Activated naive CD8-positive, alpha-beta T cell treated with anti-CD3 and anti-CD28 coated beads, Interleukin-2, amount 50 U/mL, for 24 hours (primary cell): ENCODE data around the gene RASA2.
"Not testable (repeated sequence)": the region's sequence is repeated elsewhere in the genome, so short reads cannot be mapped to it uniquely, and the experiment has no call there.

Experiments
- ATAC-seq: fragments of 150-1000 bp; cut with Tn5 transposase; one replicate; pipeline ENCODE4 v1.10.0; 2021
- DNase-seq: peaks from one replicate; pipeline ENCODE4 v3.0.0; 2021
- H3K27ac Mint-ChIP-seq: one replicate; pipeline ENCODE4 v1.8.0; 2021; ENCODE audit warnings: mild to moderate bottlenecking, mixed read lengths
- H3K27me3 Mint-ChIP-seq: one replicate; pipeline ENCODE4 v1.8.0; 2021; ENCODE audit warnings: mixed read lengths
- H3K36me3 Mint-ChIP-seq: one replicate; pipeline ENCODE4 v1.8.0; 2021; ENCODE audit warnings: low read depth, mixed read lengths
- H3K4me1 Mint-ChIP-seq: one replicate; pipeline ENCODE4 v1.8.0; 2021; ENCODE audit warnings: mixed read lengths
- H3K4me3 Mint-ChIP-seq: one replicate; pipeline ENCODE4 v1.8.0; 2021; ENCODE audit warnings: mild to moderate bottlenecking, moderate library complexity, mixed read lengths
- H3K9me3 Mint-ChIP-seq: one replicate; pipeline ENCODE4 v1.8.0; 2021; ENCODE audit warnings: mixed read lengths

The RASA2 gene

DNA sequence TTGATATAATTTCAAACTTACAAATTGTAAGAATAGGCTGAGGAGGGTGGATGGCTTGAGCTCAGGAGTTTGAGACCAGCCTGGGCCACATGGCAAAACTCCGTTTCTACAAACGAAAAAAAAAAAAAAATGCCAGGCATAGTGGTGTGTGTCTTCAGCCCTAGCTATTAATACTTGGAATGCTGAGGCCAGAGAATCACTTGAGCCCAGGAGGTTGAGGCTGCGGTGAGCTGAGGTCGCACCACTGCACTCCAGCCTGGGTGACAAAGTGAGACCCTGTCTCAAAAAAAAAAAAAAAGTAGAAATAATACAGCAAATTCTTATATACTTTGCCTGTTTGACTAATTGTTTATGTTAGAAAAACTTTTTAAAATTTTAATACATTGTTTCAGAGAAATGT, 10.8 kb downstream of the RASA2 start:
- Mint-ChIP-seq H3K36me3 (peaks cover 31% of the 10 kb centered on the region), H3K27ac (peak overlapping the region; percentile 91), H3K4me1 (peaks cover 48% of the 10 kb centered on the region)
- ATAC-seq, H3K27me3 Mint-ChIP-seq, H3K9me3 Mint-ChIP-seq, DNase-seq, H3K4me3 Mint-ChIP-seq: not testable (repeated sequence)

DNA sequence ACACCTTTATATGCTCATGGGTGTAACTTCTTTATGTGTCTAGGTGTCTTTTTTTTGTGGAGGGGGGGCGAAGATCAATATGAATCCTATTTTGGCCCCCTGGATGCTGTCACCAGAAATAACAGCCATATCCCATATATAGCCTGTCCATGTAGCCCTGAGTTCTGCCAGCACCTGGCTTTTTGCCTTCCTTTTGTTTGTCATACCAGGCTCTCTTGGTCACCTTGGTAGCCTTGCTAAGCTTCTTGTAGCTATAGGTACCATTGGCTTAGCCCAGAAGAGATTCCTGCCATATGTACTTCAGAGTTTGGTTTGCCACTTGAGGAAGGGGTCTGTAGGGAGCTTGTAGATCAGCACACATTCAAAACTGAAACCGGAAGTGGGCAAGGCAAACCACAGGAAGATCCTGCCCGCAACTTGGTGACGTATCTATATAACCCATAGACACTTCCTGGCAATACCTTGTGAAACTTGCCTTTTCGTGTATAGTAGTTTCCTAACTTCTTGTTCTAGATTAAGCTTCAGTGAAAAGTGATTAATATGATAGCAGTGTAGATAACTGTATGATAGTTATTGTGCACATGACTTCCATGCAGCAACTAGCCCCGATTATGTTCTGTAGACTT, 11.9 kb downstream of the RASA2 start:
- Mint-ChIP-seq H3K9me3 (peaks cover 4% of the 10 kb centered on the region), H3K36me3 (peaks cover 31% of the 10 kb centered on the region), H3K4me3 (peak overlapping the region; percentile 67), H3K4me1 (peaks cover 37% of the 10 kb centered on the region), H3K27me3 (no peaks in the 10 kb centered on the region), H3K27ac (peak overlapping the region; percentile 91)
- ATAC-seq (peak; percentile 90), DNase-seq (peak; percentile 83)

DNA sequence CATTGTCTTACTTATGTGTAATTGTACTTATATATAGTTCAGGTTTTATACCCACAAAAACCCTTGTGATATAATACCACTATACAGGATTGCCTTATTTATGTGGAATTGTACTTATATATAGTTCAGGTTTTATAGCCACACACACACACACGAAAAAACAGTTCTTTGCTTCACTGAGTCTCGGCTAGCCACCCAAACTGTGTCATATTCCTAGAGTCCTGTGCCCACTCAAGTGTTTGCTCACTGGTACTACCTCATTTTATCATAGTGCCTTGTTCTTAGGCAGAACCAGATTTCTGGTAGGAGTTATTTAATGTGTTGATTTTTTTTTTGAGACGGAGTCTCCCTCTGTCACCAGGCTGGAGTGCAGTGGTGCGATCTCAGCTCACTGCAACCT, 12.5 kb downstream of the RASA2 start:
- peak overlapping the region; percentile 67 for H3K4me3 Mint-ChIP-seq
- no peaks in the 10 kb centered on the region for H3K27me3 Mint-ChIP-seq
- H3K36me3 Mint-ChIP-seq: peaks cover 31% of the 10 kb centered on the region
- no peak for DNase-seq
- peaks cover 32% of the 10 kb centered on the region for H3K4me1 Mint-ChIP-seq
- peak; percentile 27 for ATAC-seq
- H3K9me3 Mint-ChIP-seq: peaks cover 4% of the 10 kb centered on the region
- H3K27ac Mint-ChIP-seq: peak overlapping the region; percentile 91

DNA sequence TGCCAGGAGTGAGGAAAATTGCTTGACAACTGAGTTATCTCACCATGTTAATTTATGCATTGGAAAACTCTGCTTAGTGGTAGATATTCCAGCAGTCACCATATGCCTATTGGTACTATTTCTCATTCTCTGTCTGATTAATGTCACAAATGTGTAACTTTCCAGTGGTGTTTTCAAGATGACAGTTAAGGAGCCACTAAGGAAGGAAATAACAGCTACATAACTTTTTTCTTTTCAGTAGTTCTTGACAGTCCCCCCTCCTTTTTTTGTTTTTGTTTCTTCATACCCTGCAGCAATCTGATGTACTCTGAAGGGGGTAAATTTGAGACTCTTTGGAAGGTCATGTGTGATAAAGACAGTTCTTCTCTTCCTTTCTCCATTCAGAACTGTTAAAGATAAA, 13.1 kb downstream of the RASA2 start:
- DNase-seq (no peak), ATAC-seq (peak; percentile 55)
- Mint-ChIP-seq H3K27ac (peak overlapping the region; percentile 91), H3K9me3 (peaks cover 4% of the 10 kb centered on the region), H3K27me3 (no peaks in the 10 kb centered on the region), H3K36me3 (peaks cover 26% of the 10 kb centered on the region), H3K4me3 (peak overlapping the region; percentile 67), H3K4me1 (peaks cover 25% of the 10 kb centered on the region)

DNA sequence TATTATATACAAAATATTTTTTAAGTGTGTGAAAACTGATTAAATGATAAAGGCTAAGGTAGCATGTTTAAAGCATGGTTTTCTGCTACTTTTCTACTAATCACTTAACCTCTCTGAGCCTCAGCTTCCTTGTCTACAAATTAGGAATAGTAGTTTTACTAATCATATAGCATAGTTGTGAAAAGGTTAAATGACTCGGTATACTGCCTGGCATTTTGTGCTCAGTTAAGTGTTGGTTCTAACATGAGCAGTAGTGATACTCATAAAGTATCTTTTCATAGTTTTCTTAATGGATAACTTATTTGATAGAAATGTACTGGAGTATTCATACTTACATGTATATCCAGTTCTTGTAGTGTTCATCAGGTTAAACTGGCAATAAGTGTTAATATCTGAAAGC, 13.6 kb downstream of the RASA2 start:
- H3K36me3 Mint-ChIP-seq: peaks cover 24% of the 10 kb centered on the region
- peak overlapping the region; percentile 67 for H3K4me3 Mint-ChIP-seq
- H3K27me3 Mint-ChIP-seq: no peaks in the 10 kb centered on the region
- DNase-seq (no peak), ATAC-seq (peak; percentile 47)
- H3K4me1 Mint-ChIP-seq: peaks cover 20% of the 10 kb centered on the region
- peaks cover 4% of the 10 kb centered on the region for H3K9me3 Mint-ChIP-seq
- peak overlapping the region; percentile 91 for H3K27ac Mint-ChIP-seq

DNA sequence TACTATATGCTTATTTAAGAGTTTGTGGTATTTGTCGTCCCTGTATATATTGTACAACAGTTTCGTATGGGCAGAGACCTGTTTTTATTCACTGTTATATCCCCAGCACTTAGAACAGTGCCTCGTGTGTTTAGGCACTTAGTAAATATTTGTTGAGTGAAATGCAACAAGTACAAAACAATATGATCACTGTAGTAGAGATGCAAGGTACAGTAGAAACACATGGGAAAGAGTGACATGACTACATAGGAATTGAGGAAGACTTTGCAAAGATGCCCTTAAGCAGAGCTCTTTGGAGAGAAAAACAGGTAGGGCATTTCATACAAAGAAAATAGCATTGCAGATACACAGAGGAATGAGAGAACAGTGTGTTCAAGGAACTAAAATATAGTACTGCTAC, 18.3 kb downstream of the RASA2 start:
- ATAC-seq: no peak
- no peaks in the 10 kb centered on the region for H3K27me3 Mint-ChIP-seq
- DNase-seq: no peak
- no peak overlapping the region for H3K27ac Mint-ChIP-seq
- peaks cover 14% of the 10 kb centered on the region for H3K36me3 Mint-ChIP-seq
- H3K9me3 Mint-ChIP-seq: no peaks in the 10 kb centered on the region
- H3K4me3 Mint-ChIP-seq: no peak overlapping the region
- peaks cover 30% of the 10 kb centered on the region for H3K4me1 Mint-ChIP-seq

DNA sequence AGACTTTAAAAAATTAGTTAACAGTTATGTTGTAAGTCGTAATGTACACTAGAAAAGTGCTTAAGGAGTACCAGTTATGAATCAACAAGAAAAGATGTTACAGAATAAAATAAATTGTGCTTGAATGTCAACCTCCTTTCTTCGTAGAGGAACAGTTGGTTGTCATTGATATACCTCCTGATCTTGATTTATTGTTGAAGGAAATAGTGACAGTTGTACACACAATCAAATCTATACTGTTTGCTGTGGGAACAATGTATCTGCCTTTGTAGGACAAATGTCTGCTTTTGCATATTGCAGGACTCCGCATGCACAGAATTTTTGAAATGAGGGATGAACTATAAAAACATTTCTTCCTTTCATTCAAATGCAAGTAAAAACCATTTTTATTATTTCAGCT, 19.2 kb downstream of the RASA2 start:
- Mint-ChIP-seq H3K27ac (no peak overlapping the region), H3K4me3 (no peak overlapping the region), H3K27me3 (no peaks in the 10 kb centered on the region), H3K9me3 (peaks cover under 1% of the 10 kb centered on the region), H3K36me3 (peaks cover 20% of the 10 kb centered on the region), H3K4me1 (peaks cover 39% of the 10 kb centered on the region)
- no peak for ATAC-seq
- DNase-seq: no peak

DNA sequence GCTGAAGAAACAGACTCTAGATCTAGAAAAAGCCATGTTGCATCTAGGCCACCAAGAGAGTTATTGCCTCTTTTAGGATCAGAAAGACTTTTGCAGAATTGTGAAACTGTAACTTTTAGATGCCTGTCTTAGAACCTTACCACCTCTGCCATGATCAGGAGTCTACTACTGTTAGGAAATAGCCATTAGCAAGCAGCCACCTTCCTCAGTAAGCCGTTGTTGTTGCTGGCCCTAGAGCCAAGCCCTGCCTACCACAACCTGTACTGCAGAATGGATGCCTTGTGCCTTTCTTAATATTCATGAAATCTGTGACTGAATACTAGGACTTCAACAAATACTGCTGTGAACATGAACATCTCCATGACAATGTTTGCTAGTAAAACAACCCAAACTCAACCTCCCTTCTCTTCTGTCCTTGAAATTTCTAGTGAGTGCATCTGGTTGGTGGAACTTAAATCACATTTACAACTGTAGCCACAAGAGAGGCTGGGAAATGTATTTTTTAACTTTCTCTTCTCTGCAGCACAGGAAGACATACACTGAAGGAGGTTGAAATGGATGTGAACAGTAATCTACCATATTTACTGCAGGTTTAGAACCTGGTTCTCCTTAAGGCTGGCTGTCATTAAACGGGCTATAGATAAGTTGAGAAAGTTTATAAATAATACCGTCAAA, 20.7 kb downstream of the RASA2 start:
- Mint-ChIP-seq H3K27me3 (no peaks in the 10 kb centered on the region), H3K36me3 (peaks cover 30% of the 10 kb centered on the region), H3K4me1 (peaks cover 49% of the 10 kb centered on the region), H3K27ac (peak overlapping the region; percentile 70), H3K9me3 (peaks cover 6% of the 10 kb centered on the region), H3K4me3 (no peak overlapping the region)
- ATAC-seq (peak; percentile 36), DNase-seq (no peak)

DNA sequence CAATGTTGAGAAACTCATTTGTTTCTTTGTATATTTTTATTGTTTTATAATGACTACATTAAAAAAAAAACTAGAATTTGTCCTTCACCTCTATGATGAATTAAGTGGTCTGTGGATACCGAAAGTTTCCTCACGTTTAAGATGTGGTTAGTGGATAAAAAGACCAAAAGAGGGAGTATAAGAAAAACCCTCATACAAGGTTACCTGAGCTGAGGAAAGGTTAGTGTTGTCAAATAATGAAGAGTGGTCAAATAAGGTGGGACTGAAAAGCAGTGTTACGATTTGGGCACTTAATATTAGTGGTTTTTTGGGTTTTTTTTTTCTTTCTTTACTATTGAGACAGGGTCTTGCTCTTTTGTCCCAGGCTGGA, 21.2 kb downstream of the RASA2 start:
- H3K4me1 Mint-ChIP-seq: peaks cover 51% of the 10 kb centered on the region

DNA sequence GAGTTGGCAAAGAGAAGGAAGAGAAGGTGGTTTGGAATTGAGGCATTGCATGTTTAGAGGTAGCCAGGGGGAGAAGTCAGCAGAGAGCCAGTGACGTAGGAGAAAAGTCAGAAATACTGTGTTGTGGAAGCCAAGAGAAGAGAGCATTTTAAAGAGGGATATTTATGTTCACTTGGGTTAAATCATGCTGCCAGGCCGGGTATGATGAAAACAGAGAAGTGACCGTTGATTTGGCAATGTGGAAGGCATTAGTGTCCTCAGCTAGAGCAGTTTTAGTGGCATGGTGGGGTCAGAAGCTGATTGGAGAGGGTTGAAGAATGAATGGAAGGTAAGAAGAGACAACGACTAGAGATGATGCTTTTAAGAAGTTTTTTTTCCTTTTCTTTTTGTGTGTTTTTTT, 24.5 kb downstream of the RASA2 start:
- Mint-ChIP-seq H3K27ac (peak overlapping the region; percentile 17), H3K36me3 (peaks cover 60% of the 10 kb centered on the region), H3K27me3 (no peaks in the 10 kb centered on the region), H3K4me1 (peaks cover 62% of the 10 kb centered on the region), H3K4me3 (no peak overlapping the region), H3K9me3 (peaks cover 8% of the 10 kb centered on the region)
- no peak for DNase-seq
- no peak for ATAC-seq

More for the DNA sequence above, 21.2 kb downstream of the RASA2 start:
- Mint-ChIP-seq H3K4me3 (no peak overlapping the region), H3K27me3 (no peaks in the 10 kb centered on the region), H3K27ac (peak overlapping the region; percentile 70), H3K36me3 (peaks cover 35% of the 10 kb centered on the region), H3K9me3 (peaks cover 6% of the 10 kb centered on the region)
- ATAC-seq: peak; percentile 40
- no peak for DNase-seq

DNA sequence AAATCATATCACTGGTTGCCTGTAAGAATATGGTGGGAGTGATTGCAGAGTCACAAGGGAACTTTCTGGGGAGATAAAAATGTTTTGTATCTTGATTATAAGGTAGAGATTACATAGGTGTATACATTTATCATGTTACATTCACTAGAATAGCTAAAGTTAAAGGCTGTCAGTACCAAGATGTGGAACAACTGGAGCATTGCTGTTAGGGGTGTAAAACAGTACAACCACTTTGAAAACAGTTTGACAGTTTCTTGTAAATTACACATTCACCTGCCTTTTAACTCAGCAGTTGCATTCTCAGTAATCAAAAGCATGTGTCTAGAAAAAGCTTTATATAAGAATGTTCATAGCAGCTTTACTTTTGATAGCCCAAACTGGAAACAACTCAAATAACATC, 27.6 kb downstream of the RASA2 start:
- Mint-ChIP-seq H3K27me3 (no peaks in the 10 kb centered on the region), H3K36me3 (peaks cover 80% of the 10 kb centered on the region), H3K27ac (no peak overlapping the region), H3K4me1 (peaks cover 50% of the 10 kb centered on the region), H3K4me3 (no peak overlapping the region), H3K9me3 (peaks cover 15% of the 10 kb centered on the region)
- no peak for DNase-seq
- no peak for ATAC-seq

DNA sequence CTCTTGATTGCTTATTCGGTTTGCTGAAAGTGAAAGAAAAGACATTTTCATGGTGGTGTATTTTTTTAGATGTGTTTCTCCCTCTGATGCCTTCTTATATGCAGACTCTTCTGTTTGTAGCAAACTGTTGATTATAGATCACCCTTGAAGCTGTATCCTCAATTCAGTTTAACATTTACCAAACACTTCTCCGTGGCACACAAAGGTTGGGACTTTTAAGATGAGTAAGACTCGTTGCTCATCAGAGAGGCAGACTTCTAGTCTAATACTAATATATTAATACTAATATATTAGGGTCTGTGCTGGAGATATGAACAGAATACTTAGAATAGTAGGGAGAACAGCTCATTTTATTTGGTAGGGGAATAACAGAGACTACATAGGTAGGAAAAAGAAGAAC, 32.8 kb downstream of the RASA2 start:
- Mint-ChIP-seq H3K27me3 (no peaks in the 10 kb centered on the region), H3K27ac (peak overlapping the region; percentile 31), H3K4me3 (no peak overlapping the region), H3K4me1 (peaks cover 55% of the 10 kb centered on the region), H3K36me3 (peaks cover 70% of the 10 kb centered on the region), H3K9me3 (peaks cover 9% of the 10 kb centered on the region)
- ATAC-seq (no peak), DNase-seq (no peak)

DNA sequence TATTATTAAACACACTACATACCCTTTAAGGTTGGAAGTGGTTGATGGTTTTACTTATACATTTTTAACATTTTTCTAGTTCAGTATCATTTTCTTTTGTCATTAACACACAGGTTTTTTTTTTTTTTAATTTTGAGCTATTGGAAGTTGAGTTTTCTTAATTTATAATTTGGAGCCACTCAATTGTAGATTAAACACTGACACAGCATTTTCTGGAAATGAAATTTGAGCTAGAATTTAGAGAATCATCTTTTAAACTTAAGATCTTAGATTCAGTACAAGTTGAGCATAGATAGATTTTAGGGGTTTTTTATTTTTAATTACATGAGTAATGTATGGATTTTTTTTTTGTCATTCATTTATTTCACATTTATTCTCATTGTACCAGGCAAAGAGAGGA, 35.0 kb downstream of the RASA2 start:
- Mint-ChIP-seq H3K4me1 (peaks cover 72% of the 10 kb centered on the region), H3K36me3 (peaks cover 57% of the 10 kb centered on the region), H3K9me3 (peaks cover 5% of the 10 kb centered on the region), H3K4me3 (no peak overlapping the region), H3K27ac (no peak overlapping the region), H3K27me3 (no peaks in the 10 kb centered on the region)
- DNase-seq: no peak
- no peak for ATAC-seq

DNA sequence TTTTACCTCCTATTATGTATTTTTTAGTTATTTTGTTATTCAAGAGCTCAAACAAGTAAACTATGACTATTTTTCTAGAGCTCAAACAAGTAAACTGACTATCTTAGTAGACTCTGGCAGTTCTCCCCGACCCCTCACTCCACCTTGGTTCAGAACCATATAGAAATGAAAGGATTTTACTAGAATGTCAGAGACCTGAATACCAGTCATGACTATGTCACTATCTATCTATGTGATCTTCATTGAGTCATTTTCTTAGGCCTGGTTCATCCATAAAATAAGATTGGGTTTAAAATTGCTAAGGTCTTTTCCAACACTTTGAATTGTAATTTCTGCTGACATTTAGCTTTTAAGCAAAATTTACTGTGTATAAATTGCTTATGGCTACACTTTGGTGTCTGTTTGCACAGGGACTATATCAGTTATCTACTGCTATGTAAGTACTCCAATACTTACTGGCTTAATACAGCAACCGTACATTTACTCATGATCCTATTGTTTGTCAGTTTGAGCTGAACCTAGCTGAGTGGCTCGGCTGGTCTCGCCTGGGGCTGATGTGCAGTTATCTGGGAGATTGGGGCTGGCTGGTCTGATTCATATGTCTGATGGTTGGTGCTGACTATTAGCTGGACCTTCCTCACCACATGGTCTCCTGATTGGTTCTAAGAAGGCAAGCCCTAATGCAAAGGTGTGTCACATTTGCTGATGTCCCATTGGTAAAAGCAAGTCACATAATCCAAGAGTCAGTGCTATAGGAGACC, 37.0 kb downstream of the RASA2 start:
- H3K27me3 Mint-ChIP-seq: no peaks in the 10 kb centered on the region
- no peaks in the 10 kb centered on the region for H3K9me3 Mint-ChIP-seq
- H3K27ac Mint-ChIP-seq: peak overlapping the region; percentile 16
- no peak overlapping the region for H3K4me3 Mint-ChIP-seq
- DNase-seq (no peak), ATAC-seq (peak; percentile 56)
- H3K36me3 Mint-ChIP-seq: peaks cover 41% of the 10 kb centered on the region
- H3K4me1 Mint-ChIP-seq: peaks cover 81% of the 10 kb centered on the region

DNA sequence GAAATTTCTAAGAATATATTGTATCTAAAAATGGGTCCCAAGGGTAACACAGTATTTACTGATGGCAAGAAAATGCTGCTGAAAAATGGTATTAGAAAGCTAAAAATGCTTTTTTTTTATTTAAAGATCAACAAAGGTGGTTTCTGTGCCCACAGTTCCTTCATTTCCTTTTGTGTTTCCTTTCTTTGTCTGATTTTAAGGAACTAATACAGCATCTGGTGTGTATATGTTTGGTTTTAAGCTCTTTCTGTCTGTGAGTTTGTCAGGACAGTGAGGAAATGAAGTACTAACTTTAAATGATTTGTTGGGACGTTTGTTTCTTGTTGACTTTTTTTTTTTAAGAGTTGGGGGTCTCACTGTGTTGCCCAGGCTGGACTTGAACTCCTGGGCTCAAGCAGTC, 38.2 kb downstream of the RASA2 start:
- H3K27ac Mint-ChIP-seq: peak overlapping the region; percentile 71
- H3K27me3 Mint-ChIP-seq: no peaks in the 10 kb centered on the region
- H3K36me3 Mint-ChIP-seq: peaks cover 33% of the 10 kb centered on the region
- no peaks in the 10 kb centered on the region for H3K9me3 Mint-ChIP-seq
- ATAC-seq (no peak), DNase-seq (no peak)
- peaks cover 79% of the 10 kb centered on the region for H3K4me1 Mint-ChIP-seq
- H3K4me3 Mint-ChIP-seq: no peak overlapping the region
